B cell (primary cell): ENCODE data around the gene PKNOX2. TPM values are rescaled to one million over a fixed set of nuclear protein-coding genes. Genes with fewer than 3 reads are reported as not detected.

Source experiments
- ATAC-seq: fragments of 200-7000 bp; cut with Tn5 transposase; one replicate; pipeline ENCODE4 v1.10.0; 2021; ENCODE audit warnings: low read depth, mild to moderate bottlenecking, moderate number of reproducible peaks, moderate library complexity
- CTCF ChIA-PET: fragments of 350-600 bp; sonication (Branson Sonifier 250); formaldehyde crosslinking; loops from one replicate; lab custom pipeline; 2021; ENCODE audit warnings: antibody characterized with exemption, inconsistent platforms; lab: Charles Lee
- POLR2A ChIA-PET: fragments of 350-600 bp; sonication (Branson Sonifier 250); formaldehyde crosslinking; loops from one replicate; lab custom pipeline; 2021; ENCODE audit warnings: antibody characterized with exemption; lab: Charles Lee
- DNase-seq: peaks from one replicate; pipeline ENCODE4 v3.0.0; 2013
- H2AFZ ChIP-seq: 2 replicates; pipeline ENCODE4 v1.6.1; 2012; ENCODE audit warnings: mild to moderate bottlenecking, low read depth, low read length; ENCODE audit not compliant: insufficient read depth, poor library complexity, severe bottlenecking
- H3K27ac ChIP-seq, 2 donors: 1 replicate in 1 of 2; 2 replicates in 1 of 2; pipeline ENCODE4 v1.5.1; 2012 to 2013; ENCODE audit warnings: low read length in 2 of 2, mild to moderate bottlenecking in 2 of 2, moderate library complexity in 1 of 2
- H3K27me3 ChIP-seq, 4 experiments: fragments of 200-600 bp in 1 of 4; sonication (generic) in 1 of 4; replicated peaks in 1 of 4; 1 replicate in 2 of 4; 2 replicates in 2 of 4; pipeline versions ENCODE4 v1.6.1 to v1.7.0; 2013 to 2016; ENCODE audit warnings: low read length in 3 of 4, mild to moderate bottlenecking in 2 of 4, mixed read lengths in 1 of 4, moderate library complexity in 1 of 4; ENCODE audit not compliant: insufficient read depth in 4 of 4, control insufficient read depth in 3 of 4; ENCODE audit errors: control extremely low read depth in 1 of 4
- H3K36me3 ChIP-seq, 2 experiments: replicated peaks in 1 of 2; 1 replicate in 1 of 2; 2 replicates in 1 of 2; pipeline versions ENCODE4 v1.6.1 to v1.7.1; 2013; ENCODE audit warnings: low read length in 1 of 2; ENCODE audit not compliant: insufficient read depth in 2 of 2, control insufficient read depth in 1 of 2; ENCODE audit errors: control extremely low read depth in 1 of 2, extremely low read depth in 1 of 2
- H3K4me1 ChIP-seq, 2 donors: fragments of 200-600 bp in 1 of 2; sonication (generic) in 1 of 2; 1 replicate in 1 of 2; 2 replicates in 1 of 2; pipeline versions ENCODE4 v1.5.1 to v1.6.1; 2013 to 2017; ENCODE audit warnings: low read length in 2 of 2; ENCODE audit not compliant: control insufficient read depth in 2 of 2, insufficient read depth in 2 of 2
- H3K4me2 ChIP-seq: replicated peaks from 2 replicates; pipeline ENCODE3; 2012; ENCODE audit warnings: mild to moderate bottlenecking, low read depth, low read length; ENCODE audit not compliant: poor library complexity, severe bottlenecking
- H3K4me3 ChIP-seq, 5 experiments: fragments of 200-600 bp in 1 of 5; sonication (generic) in 1 of 5; 1 replicate in 3 of 5; 2 replicates in 2 of 5; pipeline versions ENCODE4 v1.5.1 to v1.7.0; 2011 to 2016; ENCODE audit warnings: low read length in 4 of 5, mild to moderate bottlenecking in 4 of 5, low read depth in 2 of 5, control low read depth in 1 of 5, moderate library complexity in 1 of 5; ENCODE audit not compliant: insufficient read depth in 1 of 5; ENCODE audit errors: control extremely low read depth in 1 of 5, extremely low read depth in 1 of 5
- H3K79me2 ChIP-seq: fragments of 200-600 bp; sonication (generic); one replicate; pipeline ENCODE4 v1.6.0; 2016; ENCODE audit warnings: low read length; ENCODE audit not compliant: control insufficient read depth, insufficient read depth
- H3K9ac ChIP-seq: fragments of 200-600 bp; sonication (generic); 2 replicates; pipeline ENCODE4 v1.6.1; 2017; ENCODE audit warnings: mild to moderate bottlenecking, low read length, moderate library complexity
- H3K9me3 ChIP-seq, 3 donors: one replicate each; pipeline versions ENCODE4 v1.6.1 to v1.7.1; 2013; ENCODE audit warnings: low read length in 2 of 3; ENCODE audit not compliant: control insufficient read depth in 2 of 3, insufficient read depth in 1 of 3; ENCODE audit errors: control extremely low read depth in 1 of 3
- H4K20me1 ChIP-seq: 2 replicates; pipeline ENCODE4 v1.6.0; 2012; ENCODE audit warnings: mild to moderate bottlenecking, low read length; ENCODE audit not compliant: insufficient read depth, control insufficient read depth, poor library complexity, severe bottlenecking
- H3K27ac Mint-ChIP-seq: one replicate; pipeline ENCODE4 v1.8.0; 2021; ENCODE audit warnings: mixed read lengths
- H3K27me3 Mint-ChIP-seq: one replicate; pipeline ENCODE4 v1.8.0; 2021; ENCODE audit warnings: mixed read lengths
- H3K4me1 Mint-ChIP-seq: one replicate; pipeline ENCODE4 v1.8.0; 2021; ENCODE audit warnings: mixed read lengths
- H3K4me3 Mint-ChIP-seq: one replicate; pipeline ENCODE4 v1.8.0; 2021; ENCODE audit warnings: mixed read lengths
- H3K9me3 Mint-ChIP-seq: one replicate; pipeline ENCODE4 v1.8.0; 2022; ENCODE audit warnings: mixed read lengths; ENCODE audit not compliant: insufficient read depth
- CTCF ChIP-seq: fragments of 200-600 bp; IDR thresholded peaks from one replicate; pipeline ENCODE4 v1.8.0; 2022; ENCODE audit warnings: antibody characterized with exemption, mild to moderate bottlenecking
- EZH2 ChIP-seq: IDR thresholded peaks from 2 replicates; pipeline ENCODE4 v1.6.1; 2012; ENCODE audit warnings: borderline replicate concordance, low read depth, mild to moderate bottlenecking, moderate library complexity, low read length; ENCODE audit not compliant: insufficient read depth, poor library complexity, severe bottlenecking
- WGBS: methylation state at CpG from one replicate; pipeline ENCODE4 v1.1.5; 2013; ENCODE audit warnings: missing lambda C conversion rate; ENCODE audit not compliant: insufficient coverage; 5-methylcytosine and 5-hydroxymethylcytosine counted together
- intact Hi-C: fragments of 100-400 bp; cut with micrococcal nuclease; formaldehyde crosslinking; loops from one replicate; pipeline ENCODE4 v1.10.0; 2022
- polyA plus RNA-seq: library from polyadenylated mRNA; depleted of rRNA; stranded (reverse); fragments of >200 nt; gene quantifications from 2 replicates; pipeline ENCODE4 v1.2.3, GENCODE V29; 2012
- total RNA-seq, 2 donors: library from RNA; stranded (reverse); fragments of 120-200 nt in 1 of 2; gene quantifications; 1 replicate in 1 of 2; 2 replicates in 1 of 2; pipeline versions ENCODE4 v1.2.3 to v1.2.4, GENCODE V29; 2013 to 2022

Gene PKNOX2
- total and polyA plus RNA-seq, 2 donors (not counting 1 experiment from before 2014, with no cell fraction given), result not detected

- intact Hi-C loops, result no loop called here
- Mint-ChIP-seq H3K27ac (no peak overlapping the region), H3K4me1 (no peaks in the 10 kb centered on the region), H3K9me3 (no peaks in the 10 kb centered on the region), H3K4me3 (no peak overlapping the region), H3K27me3 (peaks cover 34% of the 10 kb centered on the region)
- Histone ChIP-seq H3K36me3 (no peaks in the 10 kb centered on the region), H3K4me1 (no peaks in the 10 kb centered on the region), H3K4me3 (no peak overlapping the region), H3K27me3 (peaks cover 0 to 10% (median 0%) of the 10 kb centered on the region in 4 experiments), H4K20me1 (no peaks in the 10 kb centered on the region), H3K79me2 (no peaks in the 10 kb centered on the region), H2AFZ (no peak overlapping the region), H3K27ac (no peak overlapping the region), H3K4me2 (no peak overlapping the region), H3K9ac (no peak overlapping the region), H3K9me3 (no peaks in the 10 kb centered on the region)
- no peak for DNase-seq
- no peak for ATAC-seq
- TF ChIP-seq EZH2, result no peak
- no peak for TF ChIP-seq CTCF
- ChIA-PET CTCF (no interaction called here), POLR2A (no interaction called here)
- 75% methylated on average over 2 of the region's 2 CpGs for WGBS
These were observed 65.4 kb downstream of the PKNOX2 start for GRCh38 chr11:125229916-125230315.

- ATAC-seq (no peak), DNase-seq (no peak)
- Mint-ChIP-seq H3K9me3 (peaks cover 3% of the 10 kb centered on the region), H3K27me3 (peaks cover 33% of the 10 kb centered on the region), H3K4me1 (no peaks in the 10 kb centered on the region), H3K4me3 (no peak overlapping the region), H3K27ac (no peak overlapping the region)
- Histone ChIP-seq H3K9ac (no peak overlapping the region), H2AFZ (no peak overlapping the region), H3K79me2 (no peaks in the 10 kb centered on the region), H3K27ac (no peak overlapping the region), H3K4me1 (no peaks in the 10 kb centered on the region), H3K27me3 (peaks cover 0 to 6% (median 0%) of the 10 kb centered on the region in 4 experiments), H3K9me3 (peaks cover 0 to 4% (median 0%) of the 10 kb centered on the region in 3 donors), H4K20me1 (no peaks in the 10 kb centered on the region), H3K4me3 (no peak overlapping the region), H3K36me3 (no peaks in the 10 kb centered on the region), H3K4me2 (no peak overlapping the region)
- ChIA-PET POLR2A (no interaction called here), CTCF (no interaction called here)
- TF ChIP-seq EZH2 (no peak), CTCF (no peak)
- intact Hi-C loops, result no loop called here
- 100% methylated on average over 1 of the region's 1 CpG for WGBS
These were observed 68.6 kb downstream of the PKNOX2 start for GRCh38 chr11:125233116-125233515.
